ENCODE results near the gene ZBTB47.

DNA sequence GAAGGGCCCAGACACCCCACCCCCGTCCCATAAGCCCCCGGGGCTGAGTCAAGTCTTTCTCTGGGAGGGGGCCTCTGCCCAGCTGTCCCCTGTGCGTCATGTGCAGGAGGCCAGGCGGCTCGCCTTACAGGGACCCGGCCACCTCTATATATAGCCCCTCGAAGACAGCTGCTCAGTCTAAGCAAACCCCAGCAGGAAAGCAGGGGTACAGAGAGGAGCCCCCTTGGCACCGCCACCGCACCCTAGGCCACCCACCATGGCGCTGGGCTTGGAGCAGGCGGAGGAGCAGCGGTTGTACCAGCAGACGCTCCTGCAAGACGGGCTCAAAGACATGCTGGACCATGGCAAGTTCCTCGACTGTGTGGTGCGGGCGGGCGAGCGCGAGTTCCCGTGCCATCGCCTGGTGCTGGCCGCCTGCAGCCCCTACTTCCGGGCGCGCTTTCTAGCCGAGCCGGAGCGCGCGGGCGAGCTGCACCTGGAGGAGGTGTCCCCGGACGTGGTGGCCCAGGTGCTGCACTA, 31.9 kb downstream of the ZBTB47 start, which contains the start of gene KLHL40:
- no peak for TF ChIP-seq POLR2A (IDR thresholded peaks at IDR 0.05; ENCODE audit: low read depth, low read length)
- no peak for TF ChIP-seq POLR2AphosphoS5 (IDR thresholded peaks at IDR 0.05; ENCODE audit: low read depth, low read length)
- TF ChIP-seq TAF1 (IDR thresholded peaks at IDR 0.05; ENCODE audit: borderline replicate concordance, low read depth, low read length) = no peak
